H1 (cell line): ENCODE results near the gene MAPKAPK2. TPM values are rescaled to one million over a fixed set of nuclear protein-coding genes. Genes with fewer than 3 reads are reported as not detected.

Source experiments
- CBX5 ChIP-seq: fragments of 300-800, 300-1000 bp; sonication (generic); IDR thresholded peaks from 2 replicates; pipeline ENCODE4 v1.7.1; 2016; ENCODE audit warnings: antibody characterized with exemption, low read length, low read depth
- CTBP2 ChIP-seq: IDR thresholded peaks from 2 replicates; pipeline ENCODE4 v1.7.0; 2011; ENCODE audit warnings: borderline replicate concordance, mild to moderate bottlenecking, moderate library complexity, mixed read lengths, low read length; ENCODE audit not compliant: insufficient read depth, insufficient read length
- POLR2AphosphoS5 ChIP-seq: IDR thresholded peaks from 2 replicates; pipeline ENCODE4 v1.6.1; 2011; ENCODE audit warnings: low read depth, low read length
- TBP ChIP-seq: IDR thresholded peaks from 2 replicates; pipeline ENCODE4 v1.6.1; 2011; ENCODE audit warnings: low read depth, low read length, improper control_type of control experiment
- polyA plus RNA-seq, 7 experiments: library from polyadenylated mRNA; depleted of rRNA in 3 of 7; stranded (reverse) in 5 of 7; unstranded in 2 of 7; fragments of >200 nt in 5 of 7; fragments of 200-250 nt in 2 of 7; gene quantifications; 1 replicate in 5 of 7; 2 replicates in 1 of 7; 4 replicates in 1 of 7; pipeline versions ENCODE4 v1.2.1 to v1.2.3, GENCODE V29; 2011 to 2013; ENCODE audit warnings: missing spikeins in 2 of 7, mixed read lengths in 2 of 7
- total RNA-seq: library from RNA; stranded (reverse); fragmentation: NEBNext Ultra II Directional; extraction: Animal tissue kit (Norgen Biotek cat#: 25700); gene quantifications from 2 replicates; pipeline ENCODE4 v1.2.1, GENCODE V29; 2021
- TF ChIP-seq, protein P1 (sequence below): fragments of 300-600 bp; sonication (generic); IDR thresholded peaks from 2 replicates; pipeline ENCODE4 v1.7.1; 2012; ENCODE audit warnings: low read length, moderate library complexity, mild to moderate bottlenecking, inconsistent platforms; ENCODE audit not compliant: insufficient replicate concordance
- TF ChIP-seq, protein P2 (sequence below), 3 experiments: IDR thresholded peaks; 1 replicate in 2 of 3; 2 replicates in 1 of 3; pipeline versions ENCODE4 v1.5.1 to v1.6.1; 2011; ENCODE audit warnings: low read length in 3 of 3, mild to moderate bottlenecking in 3 of 3, inconsistent platforms in 2 of 3, low read depth in 1 of 3, moderate library complexity in 1 of 3; ENCODE audit not compliant: insufficient read depth in 1 of 3; ENCODE audit errors: control extremely low read depth in 1 of 3

Gene MAPKAPK2
- total and polyA plus RNA-seq, 2 of the 8 experiments (the other 6 are each of a cell fraction or from before 2014, with no cell fraction given), result 27.5 to 44.9 TPM

DNA sequence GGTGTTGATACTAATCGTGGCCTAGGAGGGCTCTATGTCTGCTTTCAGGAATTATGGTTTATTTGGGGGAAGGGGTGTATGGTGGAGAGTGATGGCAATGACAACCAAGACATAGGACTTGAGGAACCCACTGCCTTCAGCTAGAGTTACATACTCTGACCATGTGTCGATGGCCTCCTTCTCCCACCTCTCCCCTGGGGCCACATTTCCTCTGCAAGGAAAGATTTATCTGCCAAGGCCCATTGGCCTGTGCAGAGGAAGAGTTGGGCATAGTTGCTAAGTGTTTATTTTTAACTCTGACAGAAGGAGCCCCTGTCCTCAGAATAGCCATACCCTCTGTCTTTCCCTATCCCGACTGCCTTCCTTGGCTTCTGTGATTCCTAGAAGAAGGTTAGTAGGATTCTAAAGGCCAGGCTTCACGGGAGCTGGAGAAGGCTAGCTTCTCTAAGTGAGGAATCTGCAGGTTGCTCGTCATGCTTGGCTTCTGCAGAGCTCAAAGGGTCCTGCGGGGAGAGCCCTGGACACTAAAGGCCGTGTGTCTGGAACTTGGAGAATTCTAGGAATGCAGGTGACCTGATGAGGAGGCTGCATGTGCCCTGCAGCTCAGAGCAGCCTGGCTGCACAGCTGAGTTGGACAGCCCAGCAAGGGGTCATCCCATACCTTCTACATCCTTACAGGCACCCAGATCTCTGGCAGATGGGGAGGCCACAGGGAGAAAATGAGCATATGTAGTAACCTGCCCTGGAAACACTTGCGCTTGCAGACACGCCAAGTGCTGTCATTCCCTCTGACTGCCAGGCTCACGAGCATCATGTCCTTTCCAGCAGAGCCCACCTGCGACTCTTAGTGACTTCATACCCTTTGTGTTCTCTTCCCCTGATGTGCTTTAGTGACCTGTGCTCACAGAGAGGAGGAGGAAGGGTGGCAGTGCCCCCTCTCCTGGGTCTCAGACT is 9.7 kb downstream of the MAPKAPK2 start (continued):
- TF ChIP-seq, protein P1, sequence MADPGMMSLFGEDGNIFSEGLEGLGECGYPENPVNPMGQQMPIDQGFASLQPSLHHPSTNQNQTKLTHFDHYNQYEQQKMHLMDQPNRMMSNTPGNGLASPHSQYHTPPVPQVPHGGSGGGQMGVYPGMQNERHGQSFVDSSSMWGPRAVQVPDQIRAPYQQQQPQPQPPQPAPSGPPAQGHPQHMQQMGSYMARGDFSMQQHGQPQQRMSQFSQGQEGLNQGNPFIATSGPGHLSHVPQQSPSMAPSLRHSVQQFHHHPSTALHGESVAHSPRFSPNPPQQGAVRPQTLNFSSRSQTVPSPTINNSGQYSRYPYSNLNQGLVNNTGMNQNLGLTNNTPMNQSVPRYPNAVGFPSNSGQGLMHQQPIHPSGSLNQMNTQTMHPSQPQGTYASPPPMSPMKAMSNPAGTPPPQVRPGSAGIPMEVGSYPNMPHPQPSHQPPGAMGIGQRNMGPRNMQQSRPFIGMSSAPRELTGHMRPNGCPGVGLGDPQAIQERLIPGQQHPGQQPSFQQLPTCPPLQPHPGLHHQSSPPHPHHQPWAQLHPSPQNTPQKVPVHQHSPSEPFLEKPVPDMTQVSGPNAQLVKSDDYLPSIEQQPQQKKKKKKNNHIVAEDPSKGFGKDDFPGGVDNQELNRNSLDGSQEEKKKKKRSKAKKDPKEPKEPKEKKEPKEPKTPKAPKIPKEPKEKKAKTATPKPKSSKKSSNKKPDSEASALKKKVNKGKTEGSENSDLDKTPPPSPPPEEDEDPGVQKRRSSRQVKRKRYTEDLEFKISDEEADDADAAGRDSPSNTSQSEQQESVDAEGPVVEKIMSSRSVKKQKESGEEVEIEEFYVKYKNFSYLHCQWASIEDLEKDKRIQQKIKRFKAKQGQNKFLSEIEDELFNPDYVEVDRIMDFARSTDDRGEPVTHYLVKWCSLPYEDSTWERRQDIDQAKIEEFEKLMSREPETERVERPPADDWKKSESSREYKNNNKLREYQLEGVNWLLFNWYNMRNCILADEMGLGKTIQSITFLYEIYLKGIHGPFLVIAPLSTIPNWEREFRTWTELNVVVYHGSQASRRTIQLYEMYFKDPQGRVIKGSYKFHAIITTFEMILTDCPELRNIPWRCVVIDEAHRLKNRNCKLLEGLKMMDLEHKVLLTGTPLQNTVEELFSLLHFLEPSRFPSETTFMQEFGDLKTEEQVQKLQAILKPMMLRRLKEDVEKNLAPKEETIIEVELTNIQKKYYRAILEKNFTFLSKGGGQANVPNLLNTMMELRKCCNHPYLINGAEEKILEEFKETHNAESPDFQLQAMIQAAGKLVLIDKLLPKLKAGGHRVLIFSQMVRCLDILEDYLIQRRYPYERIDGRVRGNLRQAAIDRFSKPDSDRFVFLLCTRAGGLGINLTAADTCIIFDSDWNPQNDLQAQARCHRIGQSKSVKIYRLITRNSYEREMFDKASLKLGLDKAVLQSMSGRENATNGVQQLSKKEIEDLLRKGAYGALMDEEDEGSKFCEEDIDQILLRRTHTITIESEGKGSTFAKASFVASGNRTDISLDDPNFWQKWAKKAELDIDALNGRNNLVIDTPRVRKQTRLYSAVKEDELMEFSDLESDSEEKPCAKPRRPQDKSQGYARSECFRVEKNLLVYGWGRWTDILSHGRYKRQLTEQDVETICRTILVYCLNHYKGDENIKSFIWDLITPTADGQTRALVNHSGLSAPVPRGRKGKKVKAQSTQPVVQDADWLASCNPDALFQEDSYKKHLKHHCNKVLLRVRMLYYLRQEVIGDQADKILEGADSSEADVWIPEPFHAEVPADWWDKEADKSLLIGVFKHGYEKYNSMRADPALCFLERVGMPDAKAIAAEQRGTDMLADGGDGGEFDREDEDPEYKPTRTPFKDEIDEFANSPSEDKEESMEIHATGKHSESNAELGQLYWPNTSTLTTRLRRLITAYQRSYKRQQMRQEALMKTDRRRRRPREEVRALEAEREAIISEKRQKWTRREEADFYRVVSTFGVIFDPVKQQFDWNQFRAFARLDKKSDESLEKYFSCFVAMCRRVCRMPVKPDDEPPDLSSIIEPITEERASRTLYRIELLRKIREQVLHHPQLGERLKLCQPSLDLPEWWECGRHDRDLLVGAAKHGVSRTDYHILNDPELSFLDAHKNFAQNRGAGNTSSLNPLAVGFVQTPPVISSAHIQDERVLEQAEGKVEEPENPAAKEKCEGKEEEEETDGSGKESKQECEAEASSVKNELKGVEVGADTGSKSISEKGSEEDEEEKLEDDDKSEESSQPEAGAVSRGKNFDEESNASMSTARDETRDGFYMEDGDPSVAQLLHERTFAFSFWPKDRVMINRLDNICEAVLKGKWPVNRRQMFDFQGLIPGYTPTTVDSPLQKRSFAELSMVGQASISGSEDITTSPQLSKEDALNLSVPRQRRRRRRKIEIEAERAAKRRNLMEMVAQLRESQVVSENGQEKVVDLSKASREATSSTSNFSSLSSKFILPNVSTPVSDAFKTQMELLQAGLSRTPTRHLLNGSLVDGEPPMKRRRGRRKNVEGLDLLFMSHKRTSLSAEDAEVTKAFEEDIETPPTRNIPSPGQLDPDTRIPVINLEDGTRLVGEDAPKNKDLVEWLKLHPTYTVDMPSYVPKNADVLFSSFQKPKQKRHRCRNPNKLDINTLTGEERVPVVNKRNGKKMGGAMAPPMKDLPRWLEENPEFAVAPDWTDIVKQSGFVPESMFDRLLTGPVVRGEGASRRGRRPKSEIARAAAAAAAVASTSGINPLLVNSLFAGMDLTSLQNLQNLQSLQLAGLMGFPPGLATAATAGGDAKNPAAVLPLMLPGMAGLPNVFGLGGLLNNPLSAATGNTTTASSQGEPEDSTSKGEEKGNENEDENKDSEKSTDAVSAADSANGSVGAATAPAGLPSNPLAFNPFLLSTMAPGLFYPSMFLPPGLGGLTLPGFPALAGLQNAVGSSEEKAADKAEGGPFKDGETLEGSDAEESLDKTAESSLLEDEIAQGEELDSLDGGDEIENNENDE, result no peak
- TF ChIP-seq CTBP2, result peak; percentile 76
- TF ChIP-seq, protein P2, sequence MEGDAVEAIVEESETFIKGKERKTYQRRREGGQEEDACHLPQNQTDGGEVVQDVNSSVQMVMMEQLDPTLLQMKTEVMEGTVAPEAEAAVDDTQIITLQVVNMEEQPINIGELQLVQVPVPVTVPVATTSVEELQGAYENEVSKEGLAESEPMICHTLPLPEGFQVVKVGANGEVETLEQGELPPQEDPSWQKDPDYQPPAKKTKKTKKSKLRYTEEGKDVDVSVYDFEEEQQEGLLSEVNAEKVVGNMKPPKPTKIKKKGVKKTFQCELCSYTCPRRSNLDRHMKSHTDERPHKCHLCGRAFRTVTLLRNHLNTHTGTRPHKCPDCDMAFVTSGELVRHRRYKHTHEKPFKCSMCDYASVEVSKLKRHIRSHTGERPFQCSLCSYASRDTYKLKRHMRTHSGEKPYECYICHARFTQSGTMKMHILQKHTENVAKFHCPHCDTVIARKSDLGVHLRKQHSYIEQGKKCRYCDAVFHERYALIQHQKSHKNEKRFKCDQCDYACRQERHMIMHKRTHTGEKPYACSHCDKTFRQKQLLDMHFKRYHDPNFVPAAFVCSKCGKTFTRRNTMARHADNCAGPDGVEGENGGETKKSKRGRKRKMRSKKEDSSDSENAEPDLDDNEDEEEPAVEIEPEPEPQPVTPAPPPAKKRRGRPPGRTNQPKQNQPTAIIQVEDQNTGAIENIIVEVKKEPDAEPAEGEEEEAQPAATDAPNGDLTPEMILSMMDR (IDR thresholded peaks at IDR 0.05; ENCODE audit: control extremely low read depth in 1 of 3, insufficient read depth in 1 of 3, low read depth in 1 of 3, low read length in 3 of 3), result no peak
- TF ChIP-seq TBP, result no peak
- TF ChIP-seq CBX5, result no peak
- peak; percentile 24; the same call in 1 of the 2 replicates for TF ChIP-seq POLR2AphosphoS5
